Tibial nerve (tissue), 4 donors: ENCODE results near the gene OR2B2.

ENCODE experiments used
- EP300 ChIP-seq, 2 donors: sonication (generic); formaldehyde crosslinking; IDR thresholded peaks; one replicate each; pipeline ENCODE4 v1.6.1; 2017; ENCODE audit warnings: antibody characterized with exemption in 2 of 2, mild to moderate bottlenecking in 1 of 2
- POLR2A ChIP-seq, 2 donors: fragments of 450-650 bp; IDR thresholded peaks; one replicate each; pipeline ENCODE4 v1.6.1; 2017; ENCODE audit warnings: antibody characterized with exemption in 2 of 2, mild to moderate bottlenecking in 2 of 2, moderate library complexity in 2 of 2
- TF ChIP-seq, protein P1 (sequence below), 5 experiments: fragments of 200-600 bp in 3 of 5; fragments of 450-650 bp in 2 of 5; sonication (generic) in 3 of 5; IDR thresholded peaks; one replicate each; pipeline ENCODE4 v1.5.1; 2016 to 2019; ENCODE audit warnings: antibody characterized with exemption in 5 of 5, mild to moderate bottlenecking in 3 of 5, moderate library complexity in 2 of 5

GRCh38 chr6:27951040-27951439, 38.8 kb upstream of the OR2B2 start:
- TF ChIP-seq, protein P1, sequence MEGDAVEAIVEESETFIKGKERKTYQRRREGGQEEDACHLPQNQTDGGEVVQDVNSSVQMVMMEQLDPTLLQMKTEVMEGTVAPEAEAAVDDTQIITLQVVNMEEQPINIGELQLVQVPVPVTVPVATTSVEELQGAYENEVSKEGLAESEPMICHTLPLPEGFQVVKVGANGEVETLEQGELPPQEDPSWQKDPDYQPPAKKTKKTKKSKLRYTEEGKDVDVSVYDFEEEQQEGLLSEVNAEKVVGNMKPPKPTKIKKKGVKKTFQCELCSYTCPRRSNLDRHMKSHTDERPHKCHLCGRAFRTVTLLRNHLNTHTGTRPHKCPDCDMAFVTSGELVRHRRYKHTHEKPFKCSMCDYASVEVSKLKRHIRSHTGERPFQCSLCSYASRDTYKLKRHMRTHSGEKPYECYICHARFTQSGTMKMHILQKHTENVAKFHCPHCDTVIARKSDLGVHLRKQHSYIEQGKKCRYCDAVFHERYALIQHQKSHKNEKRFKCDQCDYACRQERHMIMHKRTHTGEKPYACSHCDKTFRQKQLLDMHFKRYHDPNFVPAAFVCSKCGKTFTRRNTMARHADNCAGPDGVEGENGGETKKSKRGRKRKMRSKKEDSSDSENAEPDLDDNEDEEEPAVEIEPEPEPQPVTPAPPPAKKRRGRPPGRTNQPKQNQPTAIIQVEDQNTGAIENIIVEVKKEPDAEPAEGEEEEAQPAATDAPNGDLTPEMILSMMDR (IDR thresholded peaks at IDR 0.05): no peak
- TF ChIP-seq EP300 (IDR thresholded peaks at IDR 0.05): no peak
- no peak for TF ChIP-seq POLR2A (IDR thresholded peaks at IDR 0.05)
